Prostate gland (tissue), 2 donors: ENCODE data around the gene PCDHA5. TPM values are rescaled to one million over a fixed set of nuclear protein-coding genes. Genes with fewer than 3 reads are reported as not detected.
"Not testable (repeated sequence)": the region's sequence is repeated elsewhere in the genome, so short reads cannot be mapped to it uniquely, and the experiment has no call there.

Experiments
- DNase-seq: peaks from one replicate; pipeline ENCODE4 v3.0.0-alpha.2; 2019; ENCODE audit warnings: low spot score
- H3K27ac ChIP-seq, 2 donors: fragments of 200-600 bp; sonication (generic); 2 replicates each; pipeline ENCODE4 v1.5.1; 2017 to 2019
- H3K27me3 ChIP-seq: fragments of 200-600 bp; sonication (generic); replicated peaks from 2 replicates; pipeline ENCODE4 v1.5.1; 2019; ENCODE audit not compliant: insufficient read depth
- H3K36me3 ChIP-seq, 2 donors: fragments of 200-600 bp; sonication (generic); 1 replicate in 1 of 2; 2 replicates in 1 of 2; pipeline versions ENCODE4 v1.5.1 to v1.8.1; 2017 to 2019
- H3K4me1 ChIP-seq: fragments of 200-600 bp; sonication (generic); replicated peaks from 2 replicates; pipeline ENCODE4 v1.5.1; 2019
- H3K4me3 ChIP-seq, 2 donors: fragments of 200-600 bp; sonication (generic); 2 replicates each; pipeline ENCODE4 v1.5.1; 2017 to 2019
- H3K9me3 ChIP-seq: fragments of 200-600 bp; sonication (generic); 2 replicates; pipeline ENCODE4 v1.5.1; 2017
- CTCF ChIP-seq, 4 experiments: fragments of 200-600 bp in 2 of 4; fragments of 450-650 bp in 2 of 4; sonication (generic) in 2 of 4; IDR thresholded peaks; 1 replicate in 3 of 4; 2 replicates in 1 of 4; pipeline ENCODE4 v1.5.1; 2016 to 2019; ENCODE audit warnings: antibody characterized with exemption in 4 of 4, mild to moderate bottlenecking in 2 of 4, moderate library complexity in 2 of 4
- POLR2A ChIP-seq: fragments of 450-650 bp; IDR thresholded peaks from one replicate; pipeline ENCODE4 v1.6.1; 2016; ENCODE audit warnings: antibody characterized with exemption, mild to moderate bottlenecking
- POLR2AphosphoS5 ChIP-seq: sonication (generic); formaldehyde crosslinking; IDR thresholded peaks from one replicate; pipeline ENCODE4 v1.6.1; 2017; ENCODE audit warnings: antibody characterized with exemption
- WGBS: methylation state at CpG from one replicate; pipeline ENCODE4 v1.1.5; 2018; 5-methylcytosine and 5-hydroxymethylcytosine counted together
- intact Hi-C: fragments of 100-400 bp; cut with DNase I; formaldehyde crosslinking; loops from one replicate; pipeline ENCODE4 v1.14.2; 2022
- total RNA-seq, 2 donors: library from RNA; depleted of rRNA; stranded (reverse); fragments of >200 nt; gene quantifications; one replicate each; pipeline ENCODE4 v1.1.0, GENCODE V29; 2016

Gene PCDHA5
- under 1 TPM in 1 of 2 donors, not detected in 1; 0.14 TPM for total RNA-seq

GRCh38 chr5:140821375-140822280 is at the start of gene PCDHA5:
TSS of gene PCDHA5 (plus strand) at chr5:140821613.
- H3K36me3 ChIP-seq, result no peaks in the 10 kb centered on the region
- H3K4me3 ChIP-seq, result no peak within 1 kb of the TSS
- no peaks in the 10 kb centered on the region for H3K9me3 ChIP-seq
- intact Hi-C loops, result no loop called here
- H3K4me1 ChIP-seq, result no peaks in the 10 kb centered on the region
- WGBS, result 30% methylated on average over 39 of the region's 39 CpGs
- TF ChIP-seq POLR2A (no peak), CTCF (IDR thresholded peaks at IDR 0.05) (no peak), POLR2AphosphoS5 (no peak)
- H3K27ac ChIP-seq, result no peak within 1 kb of the TSS
- DNase-seq, result no peak
- H3K27me3 ChIP-seq, result peaks cover 2% of the 10 kb centered on the region

- Histone ChIP-seq H3K36me3 (no peaks in the 10 kb centered on the region), H3K4me1 (no peaks in the 10 kb centered on the region), H3K9me3 (no peaks in the 10 kb centered on the region), H3K27ac (no peak overlapping the region), H3K27me3 (no peaks in the 10 kb centered on the region), H3K4me3 (no peak overlapping the region)
- TF ChIP-seq POLR2AphosphoS5 (no peak), CTCF (IDR thresholded peaks at IDR 0.05) (no peak), POLR2A (no peak)
- intact Hi-C loops, result no loop called here
- DNase-seq, result no peak
- WGBS, result 96% methylated on average over 1 of the region's 1 CpG
Observed at GRCh38 chr5:140780512-140780911, 40.9 kb upstream of the PCDHA5 start.

- no peak for DNase-seq
- no peak for TF ChIP-seq POLR2AphosphoS5
- TF ChIP-seq POLR2A, result no peak
- no peak for TF ChIP-seq CTCF (IDR thresholded peaks at IDR 0.05)
- H3K4me3 ChIP-seq, result no peak within 1 kb of the TSS
- H3K27ac ChIP-seq, result no peak within 1 kb of the TSS
- 24% methylated on average over 29 of the region's 29 CpGs for WGBS
- intact Hi-C loops, result no loop called here
- H3K4me1 ChIP-seq, result no peaks in the 10 kb centered on the region
- no peaks in the 10 kb centered on the region for H3K9me3 ChIP-seq
- H3K27me3 ChIP-seq, result peaks cover 3% of the 10 kb centered on the region
- H3K36me3 ChIP-seq, result no peaks in the 10 kb centered on the region
Observed at GRCh38 chr5:140785905-140786686, 35.3 kb upstream of the PCDHA5 start, which contains the start of gene PCDHA1. TSS of gene PCDHA1 (plus strand) at chr5:140786140.

GRCh38 chr5:140787422-140787821 is 34.0 kb upstream of the PCDHA5 start:
- H3K27me3 ChIP-seq, H3K4me1 ChIP-seq, DNase-seq, H3K27ac ChIP-seq, H3K4me3 ChIP-seq, intact Hi-C loops, H3K36me3 ChIP-seq, H3K9me3 ChIP-seq: not testable (repeated sequence)
- WGBS, result 32% methylated on average over 44 of the region's 44 CpGs

- H3K27ac ChIP-seq, H3K36me3 ChIP-seq, H3K27me3 ChIP-seq, H3K4me3 ChIP-seq, H3K4me1 ChIP-seq, intact Hi-C loops, H3K9me3 ChIP-seq, DNase-seq: not testable (repeated sequence)
- 44% methylated on average over 50 of the region's 70 CpGs for WGBS
Observed at GRCh38 chr5:140787849-140788504, 33.4 kb upstream of the PCDHA5 start.
